ENCODE data around the gene FLT3LG. TPM values are rescaled to one million over a fixed set of nuclear protein-coding genes. Genes with fewer than 3 reads are reported as not detected.

The FLT3LG gene
- total RNA-seq, 4 donors from 2014 or later, result 2.8 to 6.0 (median 4.4) TPM

DNA sequence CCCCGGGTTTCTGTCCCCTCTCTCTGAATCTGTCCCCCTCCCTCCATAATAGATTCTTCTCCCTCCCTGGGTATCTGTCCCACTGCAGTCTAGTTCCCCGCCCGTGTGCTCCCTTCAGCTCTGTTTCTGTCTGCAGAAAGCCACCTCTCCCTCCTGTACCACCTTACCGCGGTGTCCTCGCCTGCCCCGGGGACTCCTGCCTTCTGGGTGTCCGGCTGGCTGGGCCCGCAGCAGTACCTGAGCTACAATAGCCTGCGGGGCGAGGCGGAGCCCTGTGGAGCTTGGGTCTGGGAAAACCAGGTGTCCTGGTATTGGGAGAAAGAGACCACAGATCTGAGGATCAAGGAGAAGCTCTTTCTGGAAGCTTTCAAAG lies 39.7 kb downstream of the FLT3LG start:
- 29 to 36% methylated on average over 12 of the region's 12 CpGs for WGBS, 2 donors
- intact Hi-C loops (cut with DNase I; ENCODE audit: low total_unique reads), result no loop called here
- no peak for DNase-seq (ENCODE audit: low spot score in 2 of 2)
- TF ChIP-seq, protein P1, sequence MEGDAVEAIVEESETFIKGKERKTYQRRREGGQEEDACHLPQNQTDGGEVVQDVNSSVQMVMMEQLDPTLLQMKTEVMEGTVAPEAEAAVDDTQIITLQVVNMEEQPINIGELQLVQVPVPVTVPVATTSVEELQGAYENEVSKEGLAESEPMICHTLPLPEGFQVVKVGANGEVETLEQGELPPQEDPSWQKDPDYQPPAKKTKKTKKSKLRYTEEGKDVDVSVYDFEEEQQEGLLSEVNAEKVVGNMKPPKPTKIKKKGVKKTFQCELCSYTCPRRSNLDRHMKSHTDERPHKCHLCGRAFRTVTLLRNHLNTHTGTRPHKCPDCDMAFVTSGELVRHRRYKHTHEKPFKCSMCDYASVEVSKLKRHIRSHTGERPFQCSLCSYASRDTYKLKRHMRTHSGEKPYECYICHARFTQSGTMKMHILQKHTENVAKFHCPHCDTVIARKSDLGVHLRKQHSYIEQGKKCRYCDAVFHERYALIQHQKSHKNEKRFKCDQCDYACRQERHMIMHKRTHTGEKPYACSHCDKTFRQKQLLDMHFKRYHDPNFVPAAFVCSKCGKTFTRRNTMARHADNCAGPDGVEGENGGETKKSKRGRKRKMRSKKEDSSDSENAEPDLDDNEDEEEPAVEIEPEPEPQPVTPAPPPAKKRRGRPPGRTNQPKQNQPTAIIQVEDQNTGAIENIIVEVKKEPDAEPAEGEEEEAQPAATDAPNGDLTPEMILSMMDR (IDR thresholded peaks at IDR 0.05), result no peak
- peak overlapping the region; percentile 60 for H3K4me3 ChIP-seq (ENCODE audit: low read depth, poor library complexity, severe bottlenecking)

DNA sequence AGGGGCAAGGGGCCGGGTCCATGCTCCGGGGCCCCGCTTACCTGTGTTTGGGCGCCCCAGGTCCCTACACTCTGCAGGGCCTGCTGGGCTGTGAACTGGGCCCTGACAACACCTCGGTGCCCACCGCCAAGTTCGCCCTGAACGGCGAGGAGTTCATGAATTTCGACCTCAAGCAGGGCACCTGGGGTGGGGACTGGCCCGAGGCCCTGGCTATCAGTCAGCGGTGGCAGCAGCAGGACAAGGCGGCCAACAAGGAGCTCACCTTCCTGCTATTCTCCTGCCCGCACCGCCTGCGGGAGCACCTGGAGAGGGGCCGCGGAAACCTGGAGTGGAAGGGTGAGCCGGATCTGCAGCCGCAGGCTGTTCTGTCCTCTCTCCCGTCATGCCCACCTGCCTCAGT lies 40.1 kb downstream of the FLT3LG start:
- 80 to 84% methylated on average over 14 to 21 of the region's 21 CpGs for WGBS, 2 donors

DNA sequence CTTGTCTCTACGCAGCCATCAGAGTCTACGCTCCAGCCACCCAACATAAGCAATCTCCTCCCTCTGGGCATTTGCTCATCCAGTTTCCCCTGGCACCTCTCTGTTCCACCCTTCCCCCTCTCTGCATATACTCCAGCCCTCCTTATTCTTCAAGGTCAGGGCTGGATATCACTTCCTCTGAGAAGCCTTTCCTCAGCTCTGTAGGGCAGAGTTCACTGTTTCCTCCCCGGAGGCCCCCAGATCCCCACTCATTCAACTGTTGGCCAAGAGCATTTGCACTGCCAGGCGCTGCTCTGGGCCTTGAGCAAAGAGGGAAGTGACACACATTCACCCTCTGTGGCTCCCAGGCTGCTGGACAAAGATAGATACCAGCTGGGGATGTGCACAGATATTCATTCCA lies 41.8 kb downstream of the FLT3LG start:
- WGBS, 2 donors, result 49 to 59% methylated on average over 4 of the region's 4 CpGs
- no peak for TF ChIP-seq POLR2A (IDR thresholded peaks at IDR 0.05)
- TF ChIP-seq, protein P1 (IDR thresholded peaks at IDR 0.05), result no peak

More for the DNA sequence above, 40.1 kb downstream of the FLT3LG start:
- DNase-seq (ENCODE audit: low spot score in 2 of 2), result no peak
- H3K4me3 ChIP-seq (ENCODE audit: low read depth, poor library complexity, severe bottlenecking), result no peak overlapping the region
- intact Hi-C loops (cut with DNase I; ENCODE audit: low total_unique reads), result no loop called here
- TF ChIP-seq, protein P1 (IDR thresholded peaks at IDR 0.05), result no peak
- no peak for TF ChIP-seq POLR2A (IDR thresholded peaks at IDR 0.05)

DNA sequence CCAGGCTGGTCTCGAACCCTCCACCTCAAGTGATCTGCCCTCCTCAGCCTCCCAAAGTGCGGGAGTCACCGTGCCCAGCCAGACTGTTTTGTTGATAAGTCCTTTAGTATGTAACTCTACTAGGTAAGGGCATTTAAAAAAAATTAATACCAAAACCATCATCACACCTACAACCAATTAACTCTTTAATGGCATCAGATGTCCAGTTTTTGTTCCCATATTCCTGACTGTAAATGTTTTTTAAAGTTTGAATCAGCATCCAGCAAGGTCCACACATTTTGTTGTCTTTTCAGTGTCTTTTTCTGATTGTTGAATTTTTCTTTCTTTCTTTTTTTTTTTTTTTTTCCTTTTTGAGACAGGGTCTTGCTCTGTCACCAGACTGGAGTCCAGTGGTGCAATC lies 44.0 kb downstream of the FLT3LG start:
- TF ChIP-seq, protein P1 (IDR thresholded peaks at IDR 0.05), result no peak
- no peak for TF ChIP-seq POLR2A (IDR thresholded peaks at IDR 0.05)
- WGBS, 2 donors, result 97% methylated on average over 3 of the region's 3 CpGs
- intact Hi-C loops (cut with DNase I; ENCODE audit: low total_unique reads), result no loop called here
- DNase-seq (ENCODE audit: low spot score in 2 of 2), result no peak
- H3K4me3 ChIP-seq (ENCODE audit: low read depth, poor library complexity, severe bottlenecking), result no peak overlapping the region

More for the DNA sequence above, 41.8 kb downstream of the FLT3LG start:
- peak in 1 of 2 donors; percentile 54 for DNase-seq (ENCODE audit: low spot score in 2 of 2)
- H3K4me3 ChIP-seq (ENCODE audit: low read depth, poor library complexity, severe bottlenecking), result no peak overlapping the region
- intact Hi-C loops (cut with DNase I; ENCODE audit: low total_unique reads), result no loop called here

DNA sequence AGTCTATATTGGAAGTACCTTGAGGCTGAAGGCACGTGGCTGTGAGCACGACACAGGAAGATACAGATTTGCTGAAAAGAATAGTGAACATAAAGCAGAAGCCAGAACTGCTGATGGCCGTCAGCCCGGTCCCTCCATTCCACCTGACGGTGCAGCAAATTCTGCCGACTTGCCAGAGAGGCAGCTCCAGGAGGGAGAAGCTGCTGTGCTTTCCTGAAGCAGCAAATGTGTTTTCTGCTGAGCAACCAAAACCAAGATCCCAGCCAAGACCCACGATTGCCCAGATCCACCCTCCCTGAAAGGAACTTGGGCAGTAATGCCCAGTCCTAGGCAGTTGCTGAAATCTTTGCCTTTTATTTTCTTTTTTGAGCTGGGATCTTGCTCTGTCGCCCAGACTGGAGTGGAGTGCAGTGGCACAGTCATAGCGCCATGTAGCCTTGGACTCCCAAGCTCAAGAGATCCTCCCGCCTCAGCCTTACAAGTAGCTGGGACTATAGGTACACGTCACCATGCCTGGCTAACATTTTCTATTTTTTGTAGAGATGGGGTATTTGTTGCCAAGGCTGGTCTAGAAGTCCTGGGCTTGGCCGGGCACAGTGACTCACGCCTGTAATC lies 46.8 kb downstream of the FLT3LG start:
- no peak overlapping the region for H3K4me3 ChIP-seq (ENCODE audit: low read depth, poor library complexity, severe bottlenecking)
- 80 to 81% methylated on average over 13 of the region's 13 CpGs for WGBS, 2 donors
- peak in 1 of 2 donors; percentile 35 for DNase-seq (ENCODE audit: low spot score in 2 of 2)
- intact Hi-C loops (cut with DNase I; ENCODE audit: low total_unique reads), result no loop called here
- TF ChIP-seq POLR2A (IDR thresholded peaks at IDR 0.05), result no peak
- TF ChIP-seq, protein P1 (IDR thresholded peaks at IDR 0.05), result no peak

Measured in lower leg skin (tissue), 4 donors.